ENCODE data around the gene ZNF646.

Gene ZNF646

GRCh38 chr16:31073970-31074813, at the start of gene ZNF646, which contains the start of gene ZNF668:
ZNF646 (plus strand) TSS chr16:31074422; CDS start chr16:31076325, 1,903 bp downstream.
ZNF668 (minus strand) TSS chr16:31074240; CDS start chr16:31064459, 9,781 bp downstream.
- DNase-seq (ENCODE audit: low read depth in 2 of 2): peak; percentile 98

- no peak for DNase-seq (ENCODE audit: low read depth in 2 of 2)
Observed at GRCh38 chr16:31025339-31025738, 48.9 kb upstream of the ZNF646 start.

GRCh38 chr16:31029272-31029671, 45.0 kb upstream of the ZNF646 start:
- no peak for DNase-seq (ENCODE audit: low read depth in 2 of 2)

GRCh38 chr16:31031276-31031675, 42.9 kb upstream of the ZNF646 start:
- no peak for DNase-seq (ENCODE audit: low read depth in 2 of 2)

- peak; percentile 91 to 94 for DNase-seq (ENCODE audit: low read depth in 2 of 2)
Observed at GRCh38 chr16:31032736-31033708, 41.2 kb upstream of the ZNF646 start, which contains the start of gene STX4. STX4 (plus strand) TSS chr16:31033558; CDS start chr16:31033806, 248 bp downstream.

- DNase-seq (ENCODE audit: low read depth in 2 of 2): peak; percentile 44 to 49
Observed at GRCh38 chr16:31033709-31034492, 40.3 kb upstream of the ZNF646 start.

- no peak for DNase-seq (ENCODE audit: low read depth in 2 of 2)
Observed at GRCh38 chr16:31036691-31037090, 37.5 kb upstream of the ZNF646 start.

- no peak for DNase-seq (ENCODE audit: low read depth in 2 of 2)
Observed at GRCh38 chr16:31038993-31039392, 35.2 kb upstream of the ZNF646 start.

- no peak for DNase-seq (ENCODE audit: low read depth in 2 of 2)
Observed at GRCh38 chr16:31042866-31043265, 31.4 kb upstream of the ZNF646 start.

- DNase-seq (ENCODE audit: low read depth in 2 of 2): no peak
Observed at GRCh38 chr16:31043352-31043751, 30.9 kb upstream of the ZNF646 start.

GRCh38 chr16:31043898-31044481, 30.2 kb upstream of the ZNF646 start:
- no peak for DNase-seq (ENCODE audit: low read depth in 2 of 2)

- no peak for DNase-seq (ENCODE audit: low read depth in 2 of 2)
Observed at GRCh38 chr16:31050280-31051030, 23.8 kb upstream of the ZNF646 start.

GRCh38 chr16:31052114-31052513, 22.1 kb upstream of the ZNF646 start:
- DNase-seq (ENCODE audit: low read depth in 2 of 2): peak; percentile 57 to 67

GRCh38 chr16:31055613-31056012, 18.6 kb upstream of the ZNF646 start:
- no peak for DNase-seq (ENCODE audit: low read depth in 2 of 2)

GRCh38 chr16:31061126-31061812, 13.0 kb upstream of the ZNF646 start:
- DNase-seq (ENCODE audit: low read depth in 2 of 2): no peak

GRCh38 chr16:31061813-31062440, 12.3 kb upstream of the ZNF646 start:
- DNase-seq (ENCODE audit: low read depth in 2 of 2): no peak

GRCh38 chr16:31063495-31063842, 10.8 kb upstream of the ZNF646 start:
- no peak for DNase-seq (ENCODE audit: low read depth in 2 of 2)

GRCh38 chr16:31063843-31064611, 10.2 kb upstream of the ZNF646 start:
- DNase-seq (ENCODE audit: low read depth in 2 of 2): no peak
